Rectal smooth muscle tissue (tissue), 1 donor: ENCODE results near the gene ACVR1.
"Not testable (repeated sequence)": the region's sequence is repeated elsewhere in the genome, so short reads cannot be mapped to it uniquely, and the experiment has no call there.

Source experiments
- H3K27ac ChIP-seq: one replicate; pipeline ENCODE4 v1.7.0; 2013; ENCODE audit warnings: low read depth, low read length, inconsistent platforms
- H3K27me3 ChIP-seq: one replicate; pipeline ENCODE4 v1.7.0; 2013; ENCODE audit warnings: low read length; ENCODE audit not compliant: control insufficient read depth, insufficient read depth
- H3K36me3 ChIP-seq: one replicate; pipeline ENCODE4 v1.7.0; 2013; ENCODE audit warnings: low read length; ENCODE audit not compliant: control insufficient read depth, insufficient read depth
- H3K4me1 ChIP-seq: one replicate; pipeline ENCODE4 v1.7.0; 2013; ENCODE audit warnings: low read length; ENCODE audit not compliant: control insufficient read depth, insufficient read depth
- H3K4me3 ChIP-seq: one replicate; pipeline ENCODE4 v1.7.0; 2013; ENCODE audit warnings: low read length
- H3K9ac ChIP-seq: one replicate; pipeline ENCODE4 v1.7.0; 2013; ENCODE audit warnings: low read length

Gene ACVR1

GRCh38 chr2:157782057-157782845, 93.9 kb downstream of the ACVR1 start:
- H3K4me1 ChIP-seq, result peaks cover 16% of the 10 kb centered on the region
- H3K27me3 ChIP-seq, result no peaks in the 10 kb centered on the region
- no peak overlapping the region for H3K9ac ChIP-seq
- H3K36me3 ChIP-seq, result no peaks in the 10 kb centered on the region
- no peak overlapping the region for H3K4me3 ChIP-seq
- H3K27ac ChIP-seq, result no peak overlapping the region

GRCh38 chr2:157780211-157780610, 95.9 kb downstream of the ACVR1 start:
- Histone ChIP-seq H3K4me3 (no peak overlapping the region), H3K27ac (no peak overlapping the region)

DNA sequence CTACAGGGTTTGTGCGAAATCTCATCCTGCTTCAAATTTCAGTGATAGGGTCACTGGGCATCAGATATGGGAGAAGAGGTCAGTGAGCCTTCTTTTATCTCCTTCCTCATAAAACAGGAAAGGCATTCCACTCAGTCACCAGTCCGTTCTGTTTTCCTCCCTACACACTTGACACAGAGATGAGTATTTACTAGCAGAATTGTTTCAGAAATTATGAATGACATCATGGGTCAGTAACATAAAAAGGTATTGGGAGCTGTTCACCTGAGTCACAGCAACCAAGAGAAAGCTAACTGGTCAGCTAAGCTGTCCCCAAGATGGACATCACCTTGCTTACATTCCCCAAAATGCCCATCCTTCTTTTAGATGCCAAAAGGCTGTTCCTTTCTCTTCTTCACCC, 96.3 kb downstream of the ACVR1 start:
- H3K36me3 ChIP-seq, result peaks cover 2% of the 10 kb centered on the region
- H3K27ac ChIP-seq, result no peak overlapping the region
- H3K27me3 ChIP-seq, result no peaks in the 10 kb centered on the region
- no peak overlapping the region for H3K4me3 ChIP-seq
- no peak overlapping the region for H3K9ac ChIP-seq
- no peaks in the 10 kb centered on the region for H3K4me1 ChIP-seq

More at GRCh38 chr2:157780211-157780610, 95.9 kb downstream of the ACVR1 start:
- Histone ChIP-seq H3K27me3 (no peaks in the 10 kb centered on the region), H3K4me1 (peaks cover 2% of the 10 kb centered on the region), H3K9ac (no peak overlapping the region), H3K36me3 (peaks cover 2% of the 10 kb centered on the region)

GRCh38 chr2:157777427-157777826, 98.7 kb downstream of the ACVR1 start:
- H3K27me3 ChIP-seq, result no peaks in the 10 kb centered on the region
- peaks cover 2% of the 10 kb centered on the region for H3K36me3 ChIP-seq
- no peak overlapping the region for H3K4me3 ChIP-seq
- no peak overlapping the region for H3K27ac ChIP-seq
- no peaks in the 10 kb centered on the region for H3K4me1 ChIP-seq
- H3K9ac ChIP-seq, result no peak overlapping the region

- no peaks in the 10 kb centered on the region for H3K27me3 ChIP-seq
- no peaks in the 10 kb centered on the region for H3K36me3 ChIP-seq
- H3K27ac ChIP-seq, result no peak overlapping the region
- no peak overlapping the region for H3K9ac ChIP-seq
- H3K4me1 ChIP-seq, result no peaks in the 10 kb centered on the region
- H3K4me3 ChIP-seq, result no peak overlapping the region
Observed at GRCh38 chr2:157771234-157771633, 104.9 kb downstream of the ACVR1 start.

DNA sequence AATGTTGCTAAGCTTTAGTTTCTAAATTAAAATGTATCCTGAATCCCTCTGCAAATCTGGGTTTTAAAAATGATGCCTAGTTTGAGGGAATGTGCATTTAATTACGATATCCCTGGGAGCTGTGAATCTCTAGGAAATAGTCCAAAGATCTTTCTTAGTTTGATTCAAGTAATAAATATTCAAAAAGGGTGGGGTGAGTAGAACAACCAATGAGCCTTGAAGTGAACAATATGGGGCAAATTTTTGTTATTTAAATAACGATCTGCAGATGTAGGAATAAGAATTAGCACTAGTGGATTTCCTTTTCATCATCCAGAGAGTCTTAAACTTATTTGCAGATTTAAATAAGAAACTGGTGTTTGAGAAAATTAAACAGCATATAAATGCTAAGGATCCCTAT, 106.3 kb downstream of the ACVR1 start:
- H3K4me3 ChIP-seq, result no peak overlapping the region
- H3K27ac ChIP-seq, result no peak overlapping the region

GRCh38 chr2:157764386-157764785, 111.7 kb downstream of the ACVR1 start:
- Histone ChIP-seq H3K9ac (no peak overlapping the region), H3K4me3 (no peak overlapping the region), H3K36me3 (peaks cover 9% of the 10 kb centered on the region), H3K4me1 (no peaks in the 10 kb centered on the region), H3K27me3 (no peaks in the 10 kb centered on the region), H3K27ac (no peak overlapping the region)

More for the DNA sequence above, 106.3 kb downstream of the ACVR1 start:
- H3K36me3 ChIP-seq, result peaks cover 3% of the 10 kb centered on the region
- no peak overlapping the region for H3K9ac ChIP-seq
- no peaks in the 10 kb centered on the region for H3K27me3 ChIP-seq
- no peaks in the 10 kb centered on the region for H3K4me1 ChIP-seq

GRCh38 chr2:157761520-157761919, 114.6 kb downstream of the ACVR1 start:
- no peaks in the 10 kb centered on the region for H3K27me3 ChIP-seq
- H3K4me3 ChIP-seq, result no peak overlapping the region
- H3K4me1 ChIP-seq, result no peaks in the 10 kb centered on the region
- H3K9ac ChIP-seq, result no peak overlapping the region
- peaks cover 9% of the 10 kb centered on the region for H3K36me3 ChIP-seq
- H3K27ac ChIP-seq, result no peak overlapping the region

DNA sequence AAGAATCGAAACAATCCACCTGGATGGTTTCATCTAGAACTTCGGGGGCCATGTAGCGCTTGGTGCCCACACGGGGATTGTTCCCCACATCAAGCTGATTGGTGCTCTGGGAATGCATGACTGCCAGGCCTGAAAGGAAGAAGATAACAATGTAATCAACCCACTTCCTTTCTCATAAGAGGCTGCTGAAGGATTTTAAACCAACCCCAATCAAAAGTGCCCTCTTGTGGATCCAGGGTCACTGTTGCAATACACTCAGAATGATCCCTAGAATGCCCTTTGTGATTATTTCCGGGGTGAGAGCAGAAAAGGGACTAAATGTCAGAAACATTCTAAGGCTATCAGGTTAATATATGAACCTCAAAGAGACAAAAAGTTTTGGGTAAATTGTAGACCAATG, 115.2 kb downstream of the ACVR1 start:
- peaks cover 9% of the 10 kb centered on the region for H3K36me3 ChIP-seq
- no peak overlapping the region for H3K27ac ChIP-seq
- H3K27me3 ChIP-seq, result no peaks in the 10 kb centered on the region
- H3K4me3 ChIP-seq, result no peak overlapping the region
- no peaks in the 10 kb centered on the region for H3K4me1 ChIP-seq
- H3K9ac ChIP-seq, result no peak overlapping the region

- Histone ChIP-seq H3K9ac (no peak overlapping the region), H3K27ac (no peak overlapping the region), H3K4me1 (no peaks in the 10 kb centered on the region), H3K36me3 (peaks cover 6% of the 10 kb centered on the region), H3K27me3 (no peaks in the 10 kb centered on the region), H3K4me3 (no peak overlapping the region)
Observed at GRCh38 chr2:157759855-157760254, 116.3 kb downstream of the ACVR1 start.

GRCh38 chr2:157758586-157758985, 117.5 kb downstream of the ACVR1 start:
- H3K27me3 ChIP-seq, result no peaks in the 10 kb centered on the region
- H3K27ac ChIP-seq, result no peak overlapping the region
- H3K36me3 ChIP-seq, result peaks cover 6% of the 10 kb centered on the region
- H3K9ac ChIP-seq, result no peak overlapping the region
- H3K4me3 ChIP-seq, result no peak overlapping the region
- no peaks in the 10 kb centered on the region for H3K4me1 ChIP-seq

- H3K4me3 ChIP-seq, result no peak overlapping the region
- no peaks in the 10 kb centered on the region for H3K27me3 ChIP-seq
- H3K27ac ChIP-seq, result no peak overlapping the region
- no peak overlapping the region for H3K9ac ChIP-seq
- peaks cover 4% of the 10 kb centered on the region for H3K36me3 ChIP-seq
- H3K4me1 ChIP-seq, result no peaks in the 10 kb centered on the region
Observed at GRCh38 chr2:157757500-157757899, 118.6 kb downstream of the ACVR1 start.

DNA sequence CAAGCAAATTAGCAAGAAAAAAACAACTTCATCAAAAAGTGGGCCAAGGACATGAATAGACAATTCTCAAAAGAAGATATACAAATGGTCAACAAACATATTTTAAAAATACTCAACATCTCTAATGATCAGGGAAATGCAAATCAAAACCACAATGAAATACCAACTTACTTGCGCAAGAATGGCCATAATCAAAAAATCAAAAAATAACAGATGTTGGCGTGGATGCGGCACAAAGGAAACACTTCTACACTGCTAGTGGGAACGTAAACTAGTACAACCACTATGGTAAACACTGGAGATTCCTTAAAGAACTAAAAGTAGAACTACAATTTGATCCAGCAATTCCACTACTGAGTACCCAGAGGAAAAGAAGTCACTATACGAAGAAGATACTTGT, 119.7 kb downstream of the ACVR1 start:
- not testable (repeated sequence) for H3K27ac ChIP-seq, H3K36me3 ChIP-seq, H3K9ac ChIP-seq, H3K4me1 ChIP-seq, H3K4me3 ChIP-seq, H3K27me3 ChIP-seq
